ENCODE data around the gene QRFP. TPM values are rescaled to one million over a fixed set of nuclear protein-coding genes. Genes with fewer than 3 reads are reported as not detected.
"Not testable (repeated sequence)": the region's sequence is repeated elsewhere in the genome, so short reads cannot be mapped to it uniquely, and the experiment has no call there.

QRFP gene
- total and polyA plus RNA-seq, 4 donors: 0.05 TPM; not detected in 3

DNA sequence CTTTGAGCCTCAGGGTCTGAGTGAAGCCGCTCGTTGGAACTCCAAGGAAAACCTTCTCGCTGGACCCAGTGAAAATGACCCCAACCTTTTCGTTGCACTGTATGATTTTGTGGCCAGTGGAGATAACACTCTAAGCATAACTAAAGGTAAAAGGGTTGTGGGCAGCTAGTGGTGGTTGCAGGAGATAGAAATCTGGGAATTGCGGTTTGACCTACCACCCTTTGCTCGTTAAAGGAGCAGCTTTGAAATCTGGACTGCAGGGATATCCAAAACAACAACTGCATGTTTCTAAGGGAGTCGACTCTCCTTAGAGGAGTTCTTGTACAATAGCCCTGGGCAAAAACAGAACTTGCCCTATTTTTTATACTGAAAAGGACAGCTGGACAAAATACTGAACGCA, 42.5 kb downstream of the QRFP start:
- peaks cover 3 to 19% (median 11%) of the 10 kb centered on the region in 4 donors for H3K36me3 ChIP-seq (ENCODE audit: control insufficient read depth in 4 of 4, insufficient read depth in 3 of 4, low read depth in 1 of 4, low read length in 3 of 4)
- no peaks in the 10 kb centered on the region for H3K4me1 ChIP-seq (ENCODE audit: control insufficient read depth in 4 of 4, insufficient read depth in 4 of 4, low read length in 3 of 4)
- 88% methylated on average over 8 of the region's 8 CpGs for WGBS
- H3K27me3 ChIP-seq (ENCODE audit: control insufficient read depth in 4 of 4, insufficient read depth in 4 of 4, low read length in 3 of 4): no peaks in the 10 kb centered on the region
- no peak overlapping the region for H3K9ac ChIP-seq (ENCODE audit: low read depth in 1 of 2, low read length in 2 of 2)
- no peak for DNase-seq (ENCODE audit: low spot score)
- H3K9me3 ChIP-seq (ENCODE audit: control insufficient read depth in 4 of 4, low read length in 3 of 4): no peaks in the 10 kb centered on the region
- H3K27ac ChIP-seq (ENCODE audit: low read depth in 1 of 2, low read length in 2 of 2): no peak overlapping the region
- no peak overlapping the region for H3K4me3 ChIP-seq (ENCODE audit: low read depth in 1 of 3, low read length in 3 of 3)
- TF ChIP-seq JUND (IDR thresholded peaks at IDR 0.05) (no peak), TAF1 (conservative IDR thresholded peaks at IDR 0.05) (no peak)

DNA sequence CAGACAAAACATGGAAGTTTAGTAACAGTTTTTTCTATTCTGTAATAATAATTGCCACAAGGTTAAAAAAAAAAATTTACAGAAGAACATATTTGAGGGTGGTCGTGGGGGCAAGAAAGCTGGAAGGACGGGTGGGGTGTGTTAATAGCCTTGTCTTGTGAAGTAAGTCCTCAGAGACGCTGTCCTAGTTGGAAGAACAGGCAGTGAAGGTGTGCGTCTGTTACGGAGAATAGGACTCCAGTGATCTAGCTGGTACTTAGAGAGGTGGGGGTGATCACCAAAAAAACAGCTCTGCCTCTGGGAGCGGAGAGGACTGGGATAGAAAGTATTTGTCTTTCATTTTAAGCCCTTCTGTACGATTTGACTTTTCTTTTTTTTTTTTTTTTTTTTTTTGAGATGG, 43.8 kb downstream of the QRFP start:
- Histone ChIP-seq H3K4me3 (ENCODE audit: low read depth in 1 of 3, low read length in 3 of 3) (no peak overlapping the region), H3K27me3 (ENCODE audit: control insufficient read depth in 4 of 4, insufficient read depth in 4 of 4, low read length in 3 of 4) (no peaks in the 10 kb centered on the region), H3K9me3 (ENCODE audit: control insufficient read depth in 4 of 4, low read length in 3 of 4) (no peaks in the 10 kb centered on the region), H3K4me1 (ENCODE audit: control insufficient read depth in 4 of 4, insufficient read depth in 4 of 4, low read length in 3 of 4) (peaks cover 0 to 2% (median 1%) of the 10 kb centered on the region in 4 donors), H3K27ac (ENCODE audit: low read depth in 1 of 2, low read length in 2 of 2) (no peak overlapping the region), H3K9ac (ENCODE audit: low read depth in 1 of 2, low read length in 2 of 2) (no peak overlapping the region), H3K36me3 (ENCODE audit: control insufficient read depth in 4 of 4, insufficient read depth in 3 of 4, low read depth in 1 of 4, low read length in 3 of 4) (peaks cover 3 to 19% (median 11%) of the 10 kb centered on the region in 4 donors)
- 92% methylated on average over 7 of the region's 7 CpGs for WGBS
- TF ChIP-seq YY1 (IDR thresholded peaks at IDR 0.05) (no peak), RXRA (IDR thresholded peaks at IDR 0.05) (no peak), JUND (IDR thresholded peaks at IDR 0.05) (no peak)
- no peak for DNase-seq (ENCODE audit: low spot score)

DNA sequence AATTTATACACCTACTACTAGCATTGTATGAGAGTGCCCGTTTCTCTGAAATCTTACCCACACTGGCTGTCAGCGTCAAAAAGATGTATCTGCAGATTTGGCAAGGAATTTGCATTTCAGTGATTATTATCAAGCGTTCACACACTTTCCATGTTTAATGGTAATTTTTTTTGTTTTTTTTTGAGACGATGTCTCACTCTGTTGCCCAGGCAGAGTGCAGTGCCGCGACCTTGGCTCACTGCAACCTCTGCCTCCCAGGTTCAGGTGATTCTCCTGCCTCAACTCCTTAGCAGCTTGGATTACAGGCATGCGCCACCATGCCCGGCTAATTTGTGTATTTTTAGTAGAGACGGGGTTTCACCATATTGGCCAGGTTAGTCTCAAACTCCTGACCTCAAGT, 47.3 kb downstream of the QRFP start:
- WGBS: 94% methylated on average over 9 of the region's 9 CpGs
- no peak for DNase-seq (ENCODE audit: low spot score)
- TF ChIP-seq, protein P1, sequence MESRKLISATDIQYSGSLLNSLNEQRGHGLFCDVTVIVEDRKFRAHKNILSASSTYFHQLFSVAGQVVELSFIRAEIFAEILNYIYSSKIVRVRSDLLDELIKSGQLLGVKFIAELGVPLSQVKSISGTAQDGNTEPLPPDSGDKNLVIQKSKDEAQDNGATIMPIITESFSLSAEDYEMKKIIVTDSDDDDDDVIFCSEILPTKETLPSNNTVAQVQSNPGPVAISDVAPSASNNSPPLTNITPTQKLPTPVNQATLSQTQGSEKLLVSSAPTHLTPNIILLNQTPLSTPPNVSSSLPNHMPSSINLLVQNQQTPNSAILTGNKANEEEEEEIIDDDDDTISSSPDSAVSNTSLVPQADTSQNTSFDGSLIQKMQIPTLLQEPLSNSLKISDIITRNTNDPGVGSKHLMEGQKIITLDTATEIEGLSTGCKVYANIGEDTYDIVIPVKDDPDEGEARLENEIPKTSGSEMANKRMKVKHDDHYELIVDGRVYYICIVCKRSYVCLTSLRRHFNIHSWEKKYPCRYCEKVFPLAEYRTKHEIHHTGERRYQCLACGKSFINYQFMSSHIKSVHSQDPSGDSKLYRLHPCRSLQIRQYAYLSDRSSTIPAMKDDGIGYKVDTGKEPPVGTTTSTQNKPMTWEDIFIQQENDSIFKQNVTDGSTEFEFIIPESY (IDR thresholded peaks at IDR 0.05): no peak
- TF ChIP-seq GABPA (IDR thresholded peaks at IDR 0.05 in 1 of 2, conservative IDR thresholded peaks at IDR 0.05 in 1 of 2) (no peak), SP1 (IDR thresholded peaks at IDR 0.05) (no peak)
- H3K4me1 ChIP-seq (ENCODE audit: control insufficient read depth in 4 of 4, insufficient read depth in 4 of 4, low read length in 3 of 4): peaks cover 0 to 8% (median 4%) of the 10 kb centered on the region in 4 donors
- no peak overlapping the region for H3K27ac ChIP-seq (ENCODE audit: low read depth in 1 of 2, low read length in 2 of 2)
- H3K4me3 ChIP-seq (ENCODE audit: low read depth in 1 of 3, low read length in 3 of 3): no peak overlapping the region
- H3K9me3 ChIP-seq (ENCODE audit: control insufficient read depth in 4 of 4, low read length in 3 of 4): no peaks in the 10 kb centered on the region
- no peak overlapping the region for H3K9ac ChIP-seq (ENCODE audit: low read depth in 1 of 2, low read length in 2 of 2)
- no peaks in the 10 kb centered on the region for H3K27me3 ChIP-seq (ENCODE audit: control insufficient read depth in 4 of 4, insufficient read depth in 4 of 4, low read length in 3 of 4)
- peaks cover 0 to 4% (median 2%) of the 10 kb centered on the region in 4 donors for H3K36me3 ChIP-seq (ENCODE audit: control insufficient read depth in 4 of 4, insufficient read depth in 3 of 4, low read depth in 1 of 4, low read length in 3 of 4)

DNA sequence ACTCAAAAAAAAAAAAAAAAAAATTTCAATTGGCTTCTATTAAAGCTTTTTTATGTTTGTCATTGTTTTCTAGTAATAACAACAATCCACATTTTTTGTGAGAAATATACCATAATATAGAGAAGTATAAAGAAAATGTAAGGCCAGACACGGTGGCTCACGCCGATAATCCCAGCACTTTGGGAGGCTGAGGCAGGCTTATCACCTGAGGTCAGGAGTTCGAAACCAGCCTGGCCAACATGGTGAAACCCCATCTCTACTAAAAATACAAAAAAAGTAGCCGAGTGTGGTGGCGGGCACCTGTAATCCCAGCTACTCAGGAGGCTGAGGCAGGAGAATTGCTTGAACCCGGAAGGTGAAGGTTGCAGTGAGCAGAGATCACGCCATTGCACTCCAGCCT, 48.1 kb downstream of the QRFP start:
- H3K4me1 ChIP-seq (ENCODE audit: control insufficient read depth in 4 of 4, insufficient read depth in 4 of 4, low read length in 3 of 4); H3K36me3 ChIP-seq (ENCODE audit: control insufficient read depth in 4 of 4, insufficient read depth in 3 of 4, low read depth in 1 of 4, low read length in 3 of 4); H3K9me3 ChIP-seq (ENCODE audit: control insufficient read depth in 4 of 4, low read length in 3 of 4); H3K9ac ChIP-seq (ENCODE audit: low read depth in 1 of 2, low read length in 2 of 2); H3K4me3 ChIP-seq (ENCODE audit: low read depth in 1 of 3, low read length in 3 of 3); H3K27me3 ChIP-seq (ENCODE audit: control insufficient read depth in 4 of 4, insufficient read depth in 4 of 4, low read length in 3 of 4); DNase-seq (ENCODE audit: low spot score): not testable (repeated sequence)
- H3K27ac ChIP-seq (ENCODE audit: low read depth in 1 of 2, low read length in 2 of 2): peak overlapping the region in 1 of 2 donors; percentile 61
- WGBS: over 99% methylated on average over 8 of the region's 8 CpGs

Data from liver (tissue), 9 donors.